GM12801 (cell line): Measurements from ENCODE around the gene RASA3.

Experiments used
- TF ChIP-seq, protein P1 (sequence below): IDR thresholded peaks from one replicate; pipeline ENCODE4 v1.5.1; 2011; ENCODE audit warnings: control low read depth; ENCODE audit not compliant: insufficient read length; ENCODE audit errors: extremely low read depth

RASA3 gene

GRCh38 chr13:114141261-114141996 lies 9.0 kb upstream of the RASA3 start:
- TF ChIP-seq, protein P1, sequence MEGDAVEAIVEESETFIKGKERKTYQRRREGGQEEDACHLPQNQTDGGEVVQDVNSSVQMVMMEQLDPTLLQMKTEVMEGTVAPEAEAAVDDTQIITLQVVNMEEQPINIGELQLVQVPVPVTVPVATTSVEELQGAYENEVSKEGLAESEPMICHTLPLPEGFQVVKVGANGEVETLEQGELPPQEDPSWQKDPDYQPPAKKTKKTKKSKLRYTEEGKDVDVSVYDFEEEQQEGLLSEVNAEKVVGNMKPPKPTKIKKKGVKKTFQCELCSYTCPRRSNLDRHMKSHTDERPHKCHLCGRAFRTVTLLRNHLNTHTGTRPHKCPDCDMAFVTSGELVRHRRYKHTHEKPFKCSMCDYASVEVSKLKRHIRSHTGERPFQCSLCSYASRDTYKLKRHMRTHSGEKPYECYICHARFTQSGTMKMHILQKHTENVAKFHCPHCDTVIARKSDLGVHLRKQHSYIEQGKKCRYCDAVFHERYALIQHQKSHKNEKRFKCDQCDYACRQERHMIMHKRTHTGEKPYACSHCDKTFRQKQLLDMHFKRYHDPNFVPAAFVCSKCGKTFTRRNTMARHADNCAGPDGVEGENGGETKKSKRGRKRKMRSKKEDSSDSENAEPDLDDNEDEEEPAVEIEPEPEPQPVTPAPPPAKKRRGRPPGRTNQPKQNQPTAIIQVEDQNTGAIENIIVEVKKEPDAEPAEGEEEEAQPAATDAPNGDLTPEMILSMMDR, result no peak

GRCh38 chr13:114140906-114141250 lies 8.5 kb upstream of the RASA3 start:
- TF ChIP-seq, protein P1, result no peak

GRCh38 chr13:114140131-114140905 lies 7.9 kb upstream of the RASA3 start:
- TF ChIP-seq, protein P1, result no peak

DNA sequence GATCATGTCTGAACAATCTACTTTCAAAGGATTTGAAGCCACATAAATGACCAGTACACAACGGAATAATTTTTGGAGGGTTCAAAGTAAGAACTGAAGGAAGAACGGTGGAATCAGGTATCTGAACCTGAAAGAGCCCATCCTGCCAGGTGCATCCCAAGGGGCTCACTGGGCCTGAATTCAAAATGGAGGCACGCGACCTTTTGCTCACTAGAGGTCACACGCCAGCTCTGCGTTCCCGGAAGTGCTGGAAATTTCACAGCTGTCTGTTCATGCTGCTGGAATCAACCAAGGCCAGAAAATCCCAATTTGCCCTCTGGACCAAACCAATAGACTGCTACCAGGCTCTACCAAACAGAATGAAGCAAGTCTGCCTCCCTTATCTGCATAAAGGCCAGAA lies 4.2 kb upstream of the RASA3 start:
- TF ChIP-seq, protein P1, result no peak

GRCh38 chr13:114135731-114136171 lies 3.3 kb upstream of the RASA3 start:
- TF ChIP-seq, protein P1, result no peak

GRCh38 chr13:114134944-114135610 lies 2.7 kb upstream of the RASA3 start:
- TF ChIP-seq, protein P1, result no peak

GRCh38 chr13:114134111-114134943 lies 1.9 kb upstream of the RASA3 start:
- TF ChIP-seq, protein P1, result no peak
